IMR-90 (cell line): Measurements from ENCODE around the gene HECW1.

Source experiments
- BHLHE40 ChIP-seq: fragments of 150-350 bp; IDR thresholded peaks from 2 replicates; pipeline ENCODE4 v1.6.1; 2016; ENCODE audit warnings: mild to moderate bottlenecking, low read depth, low read length
- CEBPB ChIP-seq: IDR thresholded peaks from 2 replicates; pipeline ENCODE4 v1.6.1; 2012; ENCODE audit warnings: low read depth, low read length, improper control_type of control experiment
- CHD1 ChIP-seq: IDR thresholded peaks from 2 replicates; pipeline ENCODE4 v1.6.1; 2012; ENCODE audit warnings: low read depth, low read length, improper control_type of control experiment
- CTCF ChIP-seq: conservative IDR thresholded peaks from 2 replicates; pipeline ENCODE4 v1.5.1; 2012; ENCODE audit warnings: mild to moderate bottlenecking, low read depth, low read length, improper control_type of control experiment
- FOS ChIP-seq: fragments of 150-350 bp; IDR thresholded peaks from 2 replicates; pipeline ENCODE4 v1.6.1; 2016; ENCODE audit warnings: low read depth, low read length
- MAFK ChIP-seq: IDR thresholded peaks from 2 replicates; pipeline ENCODE4 v1.6.1; 2012; ENCODE audit warnings: low read depth, low read length, improper control_type of control experiment
- MXI1 ChIP-seq: IDR thresholded peaks from 2 replicates; pipeline ENCODE4 v1.6.1; 2012; ENCODE audit warnings: low read depth, mild to moderate bottlenecking, low read length, moderate library complexity, borderline replicate concordance
- NFE2L2 ChIP-seq: fragments of 150-350 bp; IDR thresholded peaks from 2 replicates; pipeline ENCODE4 v1.6.1; 2016; ENCODE audit warnings: low read depth, mild to moderate bottlenecking, low read length
- POLR2A ChIP-seq: IDR thresholded peaks from 2 replicates; pipeline ENCODE4 v1.6.1; 2012; ENCODE audit warnings: mild to moderate bottlenecking, low read depth, low read length
- RAD21 ChIP-seq: IDR thresholded peaks from 2 replicates; pipeline ENCODE4 v1.6.1; 2012; ENCODE audit warnings: low read length, improper control_type of control experiment
- RCOR1 ChIP-seq: IDR thresholded peaks from 2 replicates; pipeline ENCODE4 v1.6.1; 2012; ENCODE audit warnings: mild to moderate bottlenecking, low read length, improper control_type of control experiment; ENCODE audit not compliant: insufficient replicate concordance
- RFX5 ChIP-seq: IDR thresholded peaks from 2 replicates; pipeline ENCODE4 v1.8.0; 2012; ENCODE audit warnings: low read depth, mild to moderate bottlenecking, low read length, moderate library complexity
- SMC3 ChIP-seq: fragments of 150-350 bp; IDR thresholded peaks from 2 replicates; pipeline ENCODE4 v1.6.1; 2016; ENCODE audit warnings: low read depth, mild to moderate bottlenecking, antibody characterized with exemption, low read length, moderate library complexity
- USF2 ChIP-seq: fragments of 150-350 bp; IDR thresholded peaks from 2 replicates; pipeline ENCODE4 v1.6.1; 2017; ENCODE audit warnings: mild to moderate bottlenecking, antibody characterized with exemption, low read length, low read depth

GRCh38 chr7:43204081-43204480, 91.6 kb downstream of the HECW1 start:
- no peak for TF ChIP-seq RCOR1
- TF ChIP-seq CTCF: no peak
- TF ChIP-seq POLR2A: no peak
- no peak for TF ChIP-seq RAD21
- no peak for TF ChIP-seq MXI1
- TF ChIP-seq USF2: no peak
- no peak for TF ChIP-seq SMC3
- no peak for TF ChIP-seq CHD1
- TF ChIP-seq RFX5: no peak
- TF ChIP-seq BHLHE40: no peak
- TF ChIP-seq FOS: peak; percentile 51; the same call in 1 of the 2 replicates
- no peak for TF ChIP-seq CEBPB
- no peak for TF ChIP-seq NFE2L2
- TF ChIP-seq MAFK: peak; percentile 50
